Measurements from ENCODE around the gene LRMDA.

LRMDA gene

DNA sequence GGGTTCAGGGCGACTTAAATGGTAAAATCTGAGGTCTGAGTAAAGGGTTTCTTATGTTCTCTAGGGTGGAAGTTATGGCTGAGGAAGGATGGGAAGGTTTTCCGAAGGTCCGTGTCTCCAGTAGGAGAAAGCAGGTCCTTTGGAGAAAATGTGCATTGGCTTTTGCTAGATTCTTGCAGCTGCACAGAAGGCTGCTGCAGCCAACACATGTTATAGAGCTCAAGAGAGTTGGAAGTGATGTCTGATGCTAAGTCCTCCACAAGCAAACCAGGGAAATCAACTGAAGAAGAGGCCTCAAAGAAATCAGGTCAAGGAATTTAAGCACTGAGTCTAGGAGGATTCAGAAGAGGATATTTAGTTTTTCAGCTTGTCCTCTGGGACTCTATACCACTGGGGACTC is 404.6 kb downstream of the LRMDA start:
- DNase-seq (ENCODE audit: low spot score): no peak

DNA sequence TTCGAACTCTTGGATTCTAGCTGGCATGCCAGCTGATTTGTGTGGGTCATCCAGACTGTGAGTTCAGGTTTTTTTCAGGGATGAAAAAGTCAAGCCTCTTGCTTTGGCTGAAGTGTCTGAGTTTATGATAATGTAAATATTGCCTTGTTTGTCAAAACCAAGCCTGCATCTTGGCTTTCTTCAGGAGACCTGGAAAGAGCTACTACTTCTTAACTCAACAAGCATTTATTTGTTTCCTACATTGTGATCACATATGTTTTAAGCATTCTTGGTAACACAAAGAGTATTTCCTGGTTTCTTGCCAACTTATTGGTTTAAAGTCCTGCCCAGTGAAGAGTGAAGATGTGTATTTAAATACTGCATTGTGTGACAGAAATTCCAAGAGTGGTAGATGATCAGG is 407.1 kb downstream of the LRMDA start:
- DNase-seq (ENCODE audit: low spot score): no peak

DNA sequence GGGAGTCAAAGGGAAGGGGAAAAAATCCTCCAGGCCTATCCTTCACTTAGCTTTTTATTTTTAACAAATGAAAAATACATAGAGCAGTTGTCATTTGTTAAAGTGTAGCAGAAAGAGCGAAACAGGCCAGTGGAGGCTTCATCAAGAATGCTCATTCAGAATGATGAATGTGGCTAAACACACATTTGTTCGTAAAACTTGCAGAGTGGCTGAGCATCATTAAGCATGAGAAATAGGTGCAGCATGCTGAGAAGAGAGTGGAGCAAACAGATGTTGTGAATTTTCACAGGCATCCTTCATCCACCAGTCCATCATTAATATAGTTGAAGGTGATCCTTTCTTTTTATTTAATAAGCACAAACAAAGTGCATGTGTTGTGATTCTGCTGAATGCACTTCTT is 407.6 kb downstream of the LRMDA start:
- no peak for DNase-seq (ENCODE audit: low spot score)

DNA sequence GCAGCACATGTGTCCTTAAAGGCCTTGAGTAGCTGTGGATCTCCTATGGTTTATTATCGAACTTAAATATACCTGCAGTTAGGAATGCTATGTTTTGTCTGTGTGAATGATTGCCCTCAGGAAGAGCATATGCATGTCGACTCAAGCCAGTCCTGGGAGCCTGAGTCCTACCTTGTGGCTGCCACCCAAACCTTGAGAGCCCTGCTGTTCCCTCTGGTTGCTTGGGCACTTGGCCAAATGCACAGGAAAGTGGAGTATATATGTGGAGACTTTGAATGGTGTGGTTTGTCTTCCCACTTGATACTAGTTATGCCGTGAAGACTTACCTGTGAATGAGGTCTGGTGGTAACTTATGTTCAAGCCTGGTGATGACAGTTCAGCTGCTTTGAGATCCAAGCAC is 409.8 kb downstream of the LRMDA start:
- DNase-seq (ENCODE audit: low spot score): no peak

DNA sequence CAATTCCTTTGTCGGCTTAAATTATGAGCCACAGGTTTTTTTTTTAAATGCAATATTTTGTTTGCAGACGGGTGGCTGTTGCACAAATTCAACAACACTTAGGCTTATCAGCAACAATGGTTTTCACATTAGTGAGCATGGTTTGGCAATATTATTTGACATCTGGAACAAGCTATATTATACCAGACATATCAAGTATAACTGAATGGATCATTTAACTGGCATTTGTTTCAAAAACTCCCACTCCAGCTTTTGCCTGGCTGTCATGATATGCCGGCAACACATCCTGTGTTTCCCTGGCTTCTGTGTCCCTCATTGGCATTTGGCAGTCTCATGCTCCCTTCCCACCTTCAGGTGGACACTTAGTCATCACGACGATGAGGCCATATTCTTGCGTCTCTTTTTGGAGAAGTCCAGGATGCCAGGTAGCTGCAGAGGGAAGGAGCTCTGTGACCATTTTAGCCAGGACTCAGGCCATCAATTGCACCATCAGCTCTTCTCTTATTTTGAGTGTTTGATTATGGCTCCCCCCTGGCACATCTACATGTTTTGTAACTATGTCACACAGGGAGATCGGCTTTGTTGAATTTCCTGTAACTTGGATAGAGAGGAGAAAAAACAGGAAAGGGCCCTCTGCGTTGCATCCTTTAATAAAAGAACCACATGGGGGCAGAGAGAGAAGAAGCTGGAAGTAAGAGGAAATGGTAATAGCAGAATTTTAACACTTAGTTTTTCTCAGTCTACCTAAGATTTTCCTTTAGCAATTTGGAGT is 413.9 kb downstream of the LRMDA start:
- no peak for DNase-seq (ENCODE audit: low spot score)

GRCh38 chr10:75847477-75847876 is 416.1 kb downstream of the LRMDA start:
- no peak for DNase-seq (ENCODE audit: low spot score)

GRCh38 chr10:75851580-75852345 is 420.3 kb downstream of the LRMDA start:
- DNase-seq (ENCODE audit: low spot score): no peak

DNA sequence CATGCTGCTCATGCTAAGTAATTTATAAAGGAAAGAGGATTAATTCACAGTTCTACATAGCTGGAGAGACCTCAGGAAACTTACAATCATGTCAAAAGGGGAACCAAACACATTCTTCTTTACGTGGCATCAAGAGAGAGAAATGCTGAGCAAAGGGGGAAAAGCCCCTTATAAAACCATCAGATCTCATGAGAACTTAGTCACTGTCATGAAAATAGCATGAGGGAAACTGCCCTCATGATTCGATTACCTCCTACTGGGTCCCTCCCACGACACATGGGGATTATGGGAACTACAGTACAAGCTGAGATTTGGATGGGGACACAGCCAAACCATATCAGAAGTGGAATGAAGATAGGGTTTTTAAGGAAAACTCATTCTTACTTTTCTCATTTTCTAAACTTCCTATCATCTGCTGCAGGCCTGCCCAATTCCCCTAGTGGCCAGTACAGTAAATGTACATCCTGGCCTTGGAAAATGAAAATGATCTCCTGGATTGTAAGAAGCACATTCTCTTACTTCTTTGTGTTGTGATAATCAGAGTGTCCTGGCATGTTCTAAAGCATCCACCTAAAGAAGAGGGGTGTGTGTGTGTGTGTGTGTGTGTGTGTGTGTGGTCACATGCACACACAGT is 421.5 kb downstream of the LRMDA start:
- DNase-seq (ENCODE audit: low spot score): peak; percentile 21

- DNase-seq (ENCODE audit: low spot score): no peak
Observed at GRCh38 chr10:75857269-75857846, 425.9 kb downstream of the LRMDA start.

GRCh38 chr10:75857896-75858295 is 426.5 kb downstream of the LRMDA start:
- no peak for DNase-seq (ENCODE audit: low spot score)

DNA sequence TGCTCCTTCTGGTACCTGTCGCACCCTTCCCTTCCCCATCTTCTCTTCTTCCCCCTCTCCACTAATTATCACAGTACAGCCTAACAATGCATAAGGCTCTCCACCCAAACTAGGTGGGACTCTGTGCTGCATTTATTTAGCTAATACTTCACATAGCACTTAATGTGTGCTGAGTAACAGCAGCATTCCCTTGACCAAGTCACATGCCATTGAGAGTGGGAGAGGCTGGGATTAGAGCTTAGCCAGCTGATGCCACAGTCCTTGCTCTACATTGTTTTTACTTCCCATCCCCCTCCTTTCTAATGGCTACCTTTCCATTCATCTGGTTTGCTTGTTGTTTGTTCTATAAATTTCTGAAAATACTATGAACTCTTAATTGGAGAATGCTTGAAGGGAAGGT is 426.9 kb downstream of the LRMDA start:
- DNase-seq (ENCODE audit: low spot score): no peak

- no peak for DNase-seq (ENCODE audit: low spot score)
Observed at GRCh38 chr10:75859141-75859540, 427.7 kb downstream of the LRMDA start.

DNA sequence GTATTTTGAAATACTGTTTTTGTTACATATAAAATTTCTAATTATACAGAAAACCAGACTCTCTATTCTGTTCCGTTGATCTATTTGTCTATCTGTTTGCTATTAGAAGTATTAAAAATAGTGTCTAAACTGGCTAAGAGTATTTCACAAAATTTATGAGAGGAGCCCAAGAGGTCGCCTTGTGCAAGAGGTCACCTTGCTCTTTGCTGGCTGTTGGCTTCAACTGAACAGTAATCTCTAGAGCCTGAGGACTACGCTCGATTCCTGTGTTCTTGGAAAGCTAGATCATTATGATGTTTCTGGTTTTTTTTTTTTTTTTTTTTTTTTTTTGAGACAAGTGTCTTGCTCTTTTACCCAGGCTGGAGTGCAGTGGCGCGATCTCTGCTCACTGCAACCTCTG is 428.6 kb downstream of the LRMDA start:
- no peak for DNase-seq (ENCODE audit: low spot score)

DNA sequence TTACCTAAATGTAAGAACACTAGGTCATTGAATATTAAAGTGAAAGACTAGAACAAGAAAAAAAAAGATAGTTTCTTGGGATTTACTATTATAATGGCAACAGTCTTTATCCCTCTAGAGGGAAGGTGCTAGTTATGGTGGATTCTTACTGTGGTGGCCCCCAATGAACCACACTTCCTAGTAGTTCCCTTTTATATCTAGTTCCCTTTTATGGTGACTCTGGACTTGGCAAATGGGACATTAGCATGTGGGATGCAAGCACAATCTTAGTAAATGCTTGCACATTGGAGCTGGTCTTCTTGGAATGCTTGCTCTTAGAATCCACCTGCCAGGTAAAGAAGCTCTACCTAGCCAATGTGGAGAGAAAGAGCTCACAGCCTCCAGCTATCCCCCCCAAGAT is 430.2 kb downstream of the LRMDA start:
- no peak for DNase-seq (ENCODE audit: low spot score)

DNA sequence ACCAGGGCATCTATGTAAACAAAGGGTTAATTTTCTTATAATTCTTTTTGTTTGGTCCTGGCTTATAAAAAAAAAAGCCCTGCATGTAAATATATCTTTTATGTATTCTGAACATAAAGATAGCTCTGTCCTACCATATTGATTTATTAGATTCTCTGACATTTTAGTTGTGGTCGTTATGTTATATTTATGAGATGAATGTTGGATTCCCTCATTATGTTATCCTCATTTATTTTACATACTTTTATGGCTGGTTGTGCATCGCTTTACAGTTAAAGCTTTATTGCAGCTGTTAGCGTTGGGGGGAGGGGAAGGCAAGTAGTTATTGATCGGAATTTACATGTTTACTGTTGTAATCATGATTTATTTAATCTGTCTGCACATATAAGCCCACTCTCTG is 431.5 kb downstream of the LRMDA start:
- no peak for DNase-seq (ENCODE audit: low spot score)

DNA sequence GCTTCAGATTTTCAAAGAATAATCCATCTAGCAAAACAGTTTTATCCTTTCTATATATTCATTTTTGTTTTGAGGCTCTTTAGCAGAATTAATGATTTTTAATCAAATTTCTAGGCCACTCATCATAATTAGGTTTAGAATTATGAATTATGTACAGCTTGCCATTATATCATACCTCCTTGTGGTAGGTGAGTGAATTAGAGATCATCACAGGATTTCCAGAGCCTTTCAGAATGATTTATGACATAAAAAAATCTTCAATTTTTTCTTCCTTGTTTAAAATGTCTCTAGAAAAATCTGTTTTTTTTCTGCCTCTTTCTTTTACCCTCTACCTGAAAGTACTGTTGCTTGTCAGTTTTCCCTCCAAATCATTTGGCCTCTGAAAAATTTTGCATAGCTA is 433.3 kb downstream of the LRMDA start:
- DNase-seq (ENCODE audit: low spot score): no peak

- no peak for DNase-seq (ENCODE audit: low spot score)
Observed at GRCh38 chr10:75865413-75866299, 434.2 kb downstream of the LRMDA start.

GRCh38 chr10:75866300-75866625 is 434.8 kb downstream of the LRMDA start:
- no peak for DNase-seq (ENCODE audit: low spot score)

GRCh38 chr10:75866731-75867130 is 435.3 kb downstream of the LRMDA start:
- no peak for DNase-seq (ENCODE audit: low spot score)

DNA sequence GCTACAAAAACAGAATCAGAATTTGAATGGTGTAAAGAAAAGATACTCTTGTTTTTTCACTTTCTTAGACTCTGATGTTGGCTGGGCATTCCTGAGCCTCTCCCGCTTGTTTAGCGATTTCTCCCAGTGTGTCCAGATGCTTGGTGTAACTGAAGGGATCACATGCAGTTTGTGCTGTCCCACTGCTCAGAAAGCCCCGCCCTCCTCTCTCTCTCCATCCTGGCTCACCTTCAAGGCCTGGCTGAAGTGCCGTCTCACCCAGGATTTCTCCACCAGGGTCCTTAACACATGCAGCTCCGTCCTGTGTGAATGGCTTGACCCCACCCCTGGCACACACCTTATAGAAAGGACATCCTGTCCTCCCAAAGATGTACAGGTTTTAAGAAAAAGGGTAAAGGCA is 437.1 kb downstream of the LRMDA start:
- no peak for DNase-seq (ENCODE audit: low spot score)

- DNase-seq (ENCODE audit: low spot score): no peak
Observed at GRCh38 chr10:75870039-75870645, 438.7 kb downstream of the LRMDA start.

GRCh38 chr10:75875740-75876139 is 444.3 kb downstream of the LRMDA start:
- no peak for DNase-seq (ENCODE audit: low spot score)

All from AG20443 (cell line).